HL-60 (cell line): ENCODE results near the gene CPLX1.

Source experiments
- GABPA ChIP-seq: IDR thresholded peaks from 2 replicates; pipeline ENCODE4 v1.6.1; 2012; ENCODE audit warnings: low read depth
- POLR2AphosphoS5 ChIP-seq: IDR thresholded peaks from 2 replicates; pipeline ENCODE4 v1.6.1; 2012; ENCODE audit warnings: low read depth
- TF ChIP-seq, protein P1 (sequence below): IDR thresholded peaks from one replicate; pipeline ENCODE4 v1.5.1; 2011; ENCODE audit warnings: low read length, control low read depth, inconsistent platforms; ENCODE audit not compliant: insufficient read depth
- TF ChIP-seq, protein P2 (sequence below): IDR thresholded peaks from 2 replicates; pipeline ENCODE4 v1.6.1; 2012; ENCODE audit warnings: low read depth; ENCODE audit not compliant: insufficient replicate concordance

DNA sequence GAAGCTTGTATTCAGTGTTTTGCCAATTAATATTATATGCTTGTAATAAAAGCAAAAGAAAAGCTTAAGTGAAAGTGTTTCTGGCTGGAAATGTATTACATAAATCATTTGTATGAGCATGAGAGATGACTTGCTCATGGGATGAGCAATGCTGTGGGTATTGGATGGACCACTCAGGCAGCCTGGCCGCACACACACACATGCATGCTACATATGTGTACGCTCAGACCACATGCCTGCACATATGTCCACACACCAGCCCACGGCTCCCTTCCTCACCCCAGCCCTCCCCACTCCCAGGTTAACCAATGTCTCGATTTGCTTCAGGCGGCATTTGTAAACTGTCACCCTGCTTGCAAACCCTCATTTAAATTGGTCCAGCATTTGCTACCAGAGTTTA is 55.9 kb downstream of the CPLX1 start:
- TF ChIP-seq, protein P1, sequence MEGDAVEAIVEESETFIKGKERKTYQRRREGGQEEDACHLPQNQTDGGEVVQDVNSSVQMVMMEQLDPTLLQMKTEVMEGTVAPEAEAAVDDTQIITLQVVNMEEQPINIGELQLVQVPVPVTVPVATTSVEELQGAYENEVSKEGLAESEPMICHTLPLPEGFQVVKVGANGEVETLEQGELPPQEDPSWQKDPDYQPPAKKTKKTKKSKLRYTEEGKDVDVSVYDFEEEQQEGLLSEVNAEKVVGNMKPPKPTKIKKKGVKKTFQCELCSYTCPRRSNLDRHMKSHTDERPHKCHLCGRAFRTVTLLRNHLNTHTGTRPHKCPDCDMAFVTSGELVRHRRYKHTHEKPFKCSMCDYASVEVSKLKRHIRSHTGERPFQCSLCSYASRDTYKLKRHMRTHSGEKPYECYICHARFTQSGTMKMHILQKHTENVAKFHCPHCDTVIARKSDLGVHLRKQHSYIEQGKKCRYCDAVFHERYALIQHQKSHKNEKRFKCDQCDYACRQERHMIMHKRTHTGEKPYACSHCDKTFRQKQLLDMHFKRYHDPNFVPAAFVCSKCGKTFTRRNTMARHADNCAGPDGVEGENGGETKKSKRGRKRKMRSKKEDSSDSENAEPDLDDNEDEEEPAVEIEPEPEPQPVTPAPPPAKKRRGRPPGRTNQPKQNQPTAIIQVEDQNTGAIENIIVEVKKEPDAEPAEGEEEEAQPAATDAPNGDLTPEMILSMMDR: no peak
- TF ChIP-seq POLR2AphosphoS5 (no peak), GABPA (no peak)
- TF ChIP-seq, protein P2, sequence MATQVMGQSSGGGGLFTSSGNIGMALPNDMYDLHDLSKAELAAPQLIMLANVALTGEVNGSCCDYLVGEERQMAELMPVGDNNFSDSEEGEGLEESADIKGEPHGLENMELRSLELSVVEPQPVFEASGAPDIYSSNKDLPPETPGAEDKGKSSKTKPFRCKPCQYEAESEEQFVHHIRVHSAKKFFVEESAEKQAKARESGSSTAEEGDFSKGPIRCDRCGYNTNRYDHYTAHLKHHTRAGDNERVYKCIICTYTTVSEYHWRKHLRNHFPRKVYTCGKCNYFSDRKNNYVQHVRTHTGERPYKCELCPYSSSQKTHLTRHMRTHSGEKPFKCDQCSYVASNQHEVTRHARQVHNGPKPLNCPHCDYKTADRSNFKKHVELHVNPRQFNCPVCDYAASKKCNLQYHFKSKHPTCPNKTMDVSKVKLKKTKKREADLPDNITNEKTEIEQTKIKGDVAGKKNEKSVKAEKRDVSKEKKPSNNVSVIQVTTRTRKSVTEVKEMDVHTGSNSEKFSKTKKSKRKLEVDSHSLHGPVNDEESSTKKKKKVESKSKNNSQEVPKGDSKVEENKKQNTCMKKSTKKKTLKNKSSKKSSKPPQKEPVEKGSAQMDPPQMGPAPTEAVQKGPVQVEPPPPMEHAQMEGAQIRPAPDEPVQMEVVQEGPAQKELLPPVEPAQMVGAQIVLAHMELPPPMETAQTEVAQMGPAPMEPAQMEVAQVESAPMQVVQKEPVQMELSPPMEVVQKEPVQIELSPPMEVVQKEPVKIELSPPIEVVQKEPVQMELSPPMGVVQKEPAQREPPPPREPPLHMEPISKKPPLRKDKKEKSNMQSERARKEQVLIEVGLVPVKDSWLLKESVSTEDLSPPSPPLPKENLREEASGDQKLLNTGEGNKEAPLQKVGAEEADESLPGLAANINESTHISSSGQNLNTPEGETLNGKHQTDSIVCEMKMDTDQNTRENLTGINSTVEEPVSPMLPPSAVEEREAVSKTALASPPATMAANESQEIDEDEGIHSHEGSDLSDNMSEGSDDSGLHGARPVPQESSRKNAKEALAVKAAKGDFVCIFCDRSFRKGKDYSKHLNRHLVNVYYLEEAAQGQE: no peak
